Pancreas (tissue), 10 donors: Measurements from ENCODE around the gene CALHM4. TPM values are rescaled to one million over a fixed set of nuclear protein-coding genes. Genes with fewer than 3 reads are reported as not detected.

ENCODE experiments used
- ATAC-seq, 4 donors: fragments of 200-7000 bp; cut with Tn5 transposase; one replicate each; pipeline versions ENCODE4 v1.8.0 to v1.9.1; 2020; ENCODE audit warnings: mild to moderate bottlenecking in 4 of 4, moderate library complexity in 4 of 4
- DNase-seq, 6 donors: peaks; one replicate each; pipeline ENCODE4 v3.0.0-alpha.2; 2020
- FAIRE-seq: peaks from 2 replicates; lab custom pipeline; 2012; peaks lifted over from hg19 to GRCh38; lab: Jason Lieb, UNC
- H3K27ac ChIP-seq, 4 donors: fragments of 200-600 bp; sonication (generic); 1 replicate in 3 of 4; 2 replicates in 1 of 4; pipeline versions ENCODE4 v1.5.0 to v1.8.0; 2020
- H3K27me3 ChIP-seq, 4 donors: fragments of 200-600 bp; one replicate each; pipeline ENCODE4 v1.8.0; 2021
- H3K36me3 ChIP-seq, 3 donors: fragments of 200-600 bp; sonication (generic) in 1 of 3; one replicate each; pipeline versions ENCODE4 v1.5.0 to v1.8.0; 2020 to 2021
- H3K4me1 ChIP-seq, 3 donors: fragments of 200-600 bp; one replicate each; pipeline ENCODE4 v1.8.0; 2021
- H3K4me3 ChIP-seq, 4 donors: fragments of 200-600 bp; sonication (generic) in 2 of 4; one replicate each; pipeline versions ENCODE4 v1.5.0 to v1.8.0; 2020 to 2021
- H3K9me3 ChIP-seq, 4 donors: fragments of 200-600 bp; one replicate each; pipeline ENCODE4 v1.8.0; 2021
- WGBS, 2 donors: extraction: QIAGEN DNeasy Blood & Tissue Kit; methylation state at CpG; one replicate each; pipeline ENCODE4 v1.1.7; 2013; 5-methylcytosine and 5-hydroxymethylcytosine counted together
- intact Hi-C, 3 donors: fragments of 100-400 bp; cut with DNase I; formaldehyde crosslinking; loops; one replicate each; pipeline versions ENCODE4 v1.11.1 to v1.14.2; 2022
- polyA plus RNA-seq, 2 donors: library from polyadenylated mRNA; stranded (reverse); fragments of 200-250 nt; gene quantifications; one replicate each; pipeline ENCODE4 v1.2.3, GENCODE V29; 2013
- total RNA-seq, 6 donors: library from RNA; stranded (reverse); fragmentation: NEBNext Ultra II Directional in 4 of 6; extraction: Animal tissue kit (Norgen Biotek cat#: 25700) in 4 of 6; gene quantifications; one replicate each; pipeline versions ENCODE4 v1.2.1 to v1.2.4, GENCODE V29; 2021 to 2023
- TF ChIP-seq, protein P1 (sequence below), 4 donors: fragments of 200-600 bp; sonication (generic) in 3 of 4; IDR thresholded peaks; one replicate each; pipeline versions ENCODE4 v1.5.0 to v1.8.0; 2021; ENCODE audit warnings: antibody characterized with exemption in 4 of 4
- donor health status: healthy with polysubstance abuse.
- donor health status: DM: no; HTN: no; CAD: no; lungs with moderate emphysema.
- donor health status: DM: no; HTN: no; CAD: no.
- donor health status: control.
- donor health status: control.
- donor health status: Bipolar disorder and iron deficiency.
- donor health status: DM: yes; HTN: yes; CAD: no.
- donor health status: DM: no; HTN: no; CAD: no.
- donor health status: DM: no; HTN: no; CAD: no.
- donor health status: DM: yes; HTN: yes; CAD: no.

Gene CALHM4
- total and polyA plus RNA-seq, 8 donors, result not detected

DNA sequence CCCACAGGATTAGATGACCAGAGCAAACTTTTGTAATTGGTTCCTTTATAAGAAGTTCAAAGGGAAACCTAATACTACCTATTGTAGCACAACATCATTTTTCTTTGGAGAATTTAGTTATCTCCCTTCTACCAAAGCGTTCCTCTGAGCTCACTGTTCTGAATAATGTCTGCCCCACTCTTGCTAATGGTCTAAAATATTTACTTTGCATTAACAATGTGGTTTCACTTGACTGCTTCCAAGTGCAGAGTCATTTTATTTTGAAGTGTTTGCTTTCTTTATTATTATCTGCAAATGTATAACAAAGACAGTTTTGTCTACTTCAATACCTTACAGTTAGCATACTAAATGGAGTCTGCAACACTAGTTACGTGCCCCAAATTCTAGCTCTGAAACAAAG is 23.1 kb upstream of the CALHM4 start:
- intact Hi-C loops, result no loop called here
- Histone ChIP-seq H3K36me3 (no peaks in the 10 kb centered on the region), H3K27ac (no peak overlapping the region), H3K9me3 (no peaks in the 10 kb centered on the region), H3K27me3 (no peaks in the 10 kb centered on the region), H3K4me1 (no peaks in the 10 kb centered on the region), H3K4me3 (no peak overlapping the region)
- ATAC-seq (no peak), DNase-seq (no peak), FAIRE-seq (no peak)
- 65 to 70% methylated on average over 2 of the region's 2 CpGs for WGBS, 2 donors
- TF ChIP-seq, protein P1, sequence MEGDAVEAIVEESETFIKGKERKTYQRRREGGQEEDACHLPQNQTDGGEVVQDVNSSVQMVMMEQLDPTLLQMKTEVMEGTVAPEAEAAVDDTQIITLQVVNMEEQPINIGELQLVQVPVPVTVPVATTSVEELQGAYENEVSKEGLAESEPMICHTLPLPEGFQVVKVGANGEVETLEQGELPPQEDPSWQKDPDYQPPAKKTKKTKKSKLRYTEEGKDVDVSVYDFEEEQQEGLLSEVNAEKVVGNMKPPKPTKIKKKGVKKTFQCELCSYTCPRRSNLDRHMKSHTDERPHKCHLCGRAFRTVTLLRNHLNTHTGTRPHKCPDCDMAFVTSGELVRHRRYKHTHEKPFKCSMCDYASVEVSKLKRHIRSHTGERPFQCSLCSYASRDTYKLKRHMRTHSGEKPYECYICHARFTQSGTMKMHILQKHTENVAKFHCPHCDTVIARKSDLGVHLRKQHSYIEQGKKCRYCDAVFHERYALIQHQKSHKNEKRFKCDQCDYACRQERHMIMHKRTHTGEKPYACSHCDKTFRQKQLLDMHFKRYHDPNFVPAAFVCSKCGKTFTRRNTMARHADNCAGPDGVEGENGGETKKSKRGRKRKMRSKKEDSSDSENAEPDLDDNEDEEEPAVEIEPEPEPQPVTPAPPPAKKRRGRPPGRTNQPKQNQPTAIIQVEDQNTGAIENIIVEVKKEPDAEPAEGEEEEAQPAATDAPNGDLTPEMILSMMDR (IDR thresholded peaks at IDR 0.05), result no peak

DNA sequence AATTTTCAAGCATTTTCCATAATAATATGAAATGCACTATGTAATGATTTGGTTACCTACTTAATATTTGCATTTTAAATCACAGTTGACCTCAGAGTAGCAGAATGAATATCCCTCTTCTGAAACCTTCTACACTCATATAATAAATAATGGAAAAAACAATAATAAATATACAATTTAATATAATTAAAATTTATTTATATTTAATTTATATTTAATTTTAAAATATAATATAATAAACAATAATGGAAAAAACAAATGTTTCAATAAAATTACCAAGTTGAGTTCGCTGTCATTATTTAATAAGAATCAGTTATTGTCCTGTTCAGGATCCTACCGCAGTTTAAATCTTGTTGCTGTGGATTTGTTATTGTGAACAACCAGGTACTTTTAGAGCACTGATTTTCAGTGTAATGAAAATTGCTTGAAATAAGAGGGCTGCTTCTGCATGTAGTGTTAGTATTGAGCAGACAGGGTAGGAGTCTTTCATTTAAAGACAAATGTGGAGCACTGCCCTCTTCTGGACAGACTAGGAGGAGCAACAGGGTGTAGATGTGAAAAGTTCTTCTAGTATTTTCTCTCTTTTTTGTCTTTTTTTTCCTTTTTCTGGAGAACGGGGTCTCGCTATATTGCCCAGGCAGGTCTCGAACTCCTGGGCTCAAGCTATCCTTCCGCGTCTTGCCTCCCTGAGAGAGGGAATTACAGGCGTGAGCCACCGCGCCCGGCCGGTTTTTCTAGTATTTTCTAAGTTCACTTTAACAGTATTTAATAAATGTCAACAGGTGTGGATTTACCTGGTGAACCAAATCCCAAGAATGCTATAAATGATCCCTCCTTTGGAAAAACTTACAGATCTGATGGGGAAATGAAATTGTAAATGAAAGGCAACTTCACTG is 21.6 kb upstream of the CALHM4 start:
- DNase-seq, result peak in 4 of 6 donors; percentile 16 to 54 (median 44)
- peak; percentile 53 to 92 (median 88) for ATAC-seq
- WGBS, 2 donors, result 62 to 69% methylated on average over 12 of the region's 12 CpGs

DNA sequence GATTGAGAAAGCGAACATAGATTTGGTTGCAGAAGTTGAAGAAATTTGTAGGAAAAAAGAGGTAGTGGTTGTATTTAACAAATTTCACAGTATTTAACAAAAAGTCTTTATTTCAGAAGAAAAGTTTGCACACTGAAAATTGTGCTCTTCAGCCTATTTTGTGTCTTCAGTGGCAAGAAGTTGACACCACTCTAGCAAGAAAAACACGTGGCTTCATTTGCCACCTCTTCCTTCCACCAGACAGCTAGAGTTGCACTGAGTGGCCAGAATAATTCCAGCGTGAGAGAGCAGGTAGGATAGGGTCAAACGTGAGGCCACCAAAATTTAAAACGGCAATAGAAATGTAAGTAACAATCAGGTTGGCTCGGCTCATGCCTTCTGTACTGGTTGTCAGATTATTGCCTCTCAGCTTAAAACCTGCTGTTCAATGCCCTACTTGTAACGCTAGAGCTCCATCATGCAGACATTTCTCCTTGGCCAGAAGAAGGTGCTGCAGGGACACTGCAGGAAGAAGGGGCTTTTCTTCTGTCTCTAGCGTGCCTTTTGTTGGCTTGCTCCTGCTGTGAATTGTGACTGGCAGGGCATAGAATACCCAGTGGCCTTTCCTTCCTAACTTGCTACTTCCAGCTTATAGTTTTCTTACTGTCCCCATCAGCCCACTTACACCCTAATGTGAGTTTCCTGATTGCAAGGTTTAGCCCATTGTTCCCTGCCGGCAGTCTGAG is 20.2 kb upstream of the CALHM4 start:
- no peaks in the 10 kb centered on the region for H3K36me3 ChIP-seq
- H3K4me1 ChIP-seq, result no peaks in the 10 kb centered on the region
- DNase-seq (no peak), FAIRE-seq (no peak), ATAC-seq (no peak)
- TF ChIP-seq, protein P1 (IDR thresholded peaks at IDR 0.05), result no peak
- H3K4me3 ChIP-seq, result no peak overlapping the region
- no peak overlapping the region for H3K27ac ChIP-seq
- intact Hi-C loops, result no loop called here
- no peaks in the 10 kb centered on the region for H3K27me3 ChIP-seq
- WGBS, 2 donors, result 47 to 48% methylated on average over 9 of the region's 9 CpGs
- no peaks in the 10 kb centered on the region for H3K9me3 ChIP-seq

More for the DNA sequence above, 21.6 kb upstream of the CALHM4 start:
- intact Hi-C loops, result no loop called here
- Histone ChIP-seq H3K4me3 (no peak overlapping the region), H3K27ac (no peak overlapping the region), H3K4me1 (no peaks in the 10 kb centered on the region), H3K36me3 (no peaks in the 10 kb centered on the region), H3K27me3 (no peaks in the 10 kb centered on the region), H3K9me3 (no peaks in the 10 kb centered on the region)
- TF ChIP-seq, protein P1 (IDR thresholded peaks at IDR 0.05), result peak; percentile 44 to 69 (median 63)
- FAIRE-seq, result peak; percentile 87

DNA sequence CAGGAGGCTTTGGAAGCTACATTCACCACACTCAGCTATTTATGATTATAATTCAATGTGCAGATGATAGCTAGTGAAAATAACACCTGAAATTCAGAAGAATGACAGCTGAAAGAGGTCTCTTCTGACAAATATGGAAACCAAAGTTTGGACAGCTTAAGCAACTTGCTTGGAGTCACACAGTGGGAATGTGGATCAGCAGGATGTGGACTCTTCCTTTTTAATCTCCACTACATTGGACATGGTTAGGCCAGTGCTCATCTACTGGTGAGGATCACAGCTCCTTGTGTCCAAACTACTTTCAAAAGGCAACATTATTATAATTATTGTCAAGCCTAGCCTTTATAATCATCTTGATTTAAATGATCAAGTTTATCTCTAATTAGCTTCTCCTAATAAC is 18.4 kb upstream of the CALHM4 start:
- Histone ChIP-seq H3K4me1 (no peaks in the 10 kb centered on the region), H3K9me3 (no peaks in the 10 kb centered on the region), H3K27ac (no peak overlapping the region), H3K4me3 (no peak overlapping the region), H3K36me3 (no peaks in the 10 kb centered on the region), H3K27me3 (no peaks in the 10 kb centered on the region)
- no peak for ATAC-seq
- intact Hi-C loops, result no loop called here
- FAIRE-seq, result no peak
- DNase-seq, result no peak
- TF ChIP-seq, protein P1 (IDR thresholded peaks at IDR 0.05), result no peak
